RCC 7860 (cell line): ENCODE results near the gene CLEC16A.

ENCODE experiments used
- DNase-seq: peaks from one replicate; pipeline ENCODE4 v3.0.0-alpha.2; 2015; ENCODE audit warnings: low spot score
- FAIRE-seq: peaks from 2 replicates; lab custom pipeline; 2012; peaks lifted over from hg19 to GRCh38; lab: Jason Lieb, UNC

Gene CLEC16A

GRCh38 chr16:11056090-11056992 is 112.0 kb downstream of the CLEC16A start:
- FAIRE-seq = no peak
- no peak for DNase-seq

GRCh38 chr16:11056993-11057649 is 112.8 kb downstream of the CLEC16A start:
- no peak for FAIRE-seq

DNA sequence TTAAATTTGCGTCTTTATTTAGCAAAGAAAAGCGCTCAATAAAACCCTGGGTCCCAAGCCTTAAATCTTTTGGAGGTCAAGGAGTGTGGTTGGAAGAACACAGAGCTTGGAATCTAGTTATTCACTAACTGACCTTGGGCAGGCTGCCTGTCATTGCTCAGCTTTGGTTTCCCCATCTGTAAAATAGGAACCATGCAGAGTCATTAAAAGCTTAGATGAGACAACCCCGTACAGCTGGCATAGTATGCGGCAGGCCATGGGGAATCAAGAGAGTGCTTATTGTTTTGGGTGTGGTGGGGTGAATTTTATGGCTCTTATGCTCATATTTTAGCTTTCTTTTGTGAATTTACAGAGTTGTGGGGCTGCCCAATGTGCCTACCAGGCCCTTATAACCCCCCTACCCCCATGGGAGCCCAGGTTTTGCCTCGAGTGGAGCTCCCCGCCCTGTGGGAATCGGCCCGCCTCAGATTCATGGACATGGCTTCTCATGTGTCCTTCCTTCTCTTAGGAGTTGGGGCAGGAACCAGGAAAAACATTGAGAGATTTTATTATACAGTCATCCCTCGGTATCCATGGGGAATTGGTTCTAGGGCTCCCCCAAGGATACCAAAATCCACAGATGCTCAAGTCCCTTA is 113.5 kb downstream of the CLEC16A start:
- no peak for FAIRE-seq
- no peak for DNase-seq

More at GRCh38 chr16:11056993-11057649, 112.8 kb downstream of the CLEC16A start:
- DNase-seq = no peak

DNA sequence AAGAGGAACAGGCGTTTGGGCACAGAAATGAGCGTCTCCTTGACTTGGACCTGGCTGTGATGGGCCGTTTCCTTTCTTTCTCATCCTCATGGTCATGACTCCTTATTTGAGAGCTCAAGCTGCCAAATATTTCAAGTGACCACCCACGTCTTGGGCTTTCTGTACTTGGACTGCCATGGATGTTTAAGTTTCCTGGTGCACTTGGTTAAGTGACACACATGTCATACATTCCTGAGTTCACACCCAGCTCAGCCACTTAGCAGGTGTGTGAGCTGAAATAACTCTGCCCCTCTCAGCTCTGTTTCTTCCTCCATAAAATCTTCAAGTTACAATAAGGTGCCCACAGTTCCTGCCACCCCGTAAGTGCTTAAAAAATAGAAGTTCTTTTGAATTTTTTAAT is 114.5 kb downstream of the CLEC16A start:
- FAIRE-seq = no peak
- DNase-seq = no peak

- FAIRE-seq = no peak
- no peak for DNase-seq
Measured at GRCh38 chr16:11059588-11059987, 115.2 kb downstream of the CLEC16A start.

- FAIRE-seq = no peak
Measured at GRCh38 chr16:11060364-11060763, 116.0 kb downstream of the CLEC16A start.

DNA sequence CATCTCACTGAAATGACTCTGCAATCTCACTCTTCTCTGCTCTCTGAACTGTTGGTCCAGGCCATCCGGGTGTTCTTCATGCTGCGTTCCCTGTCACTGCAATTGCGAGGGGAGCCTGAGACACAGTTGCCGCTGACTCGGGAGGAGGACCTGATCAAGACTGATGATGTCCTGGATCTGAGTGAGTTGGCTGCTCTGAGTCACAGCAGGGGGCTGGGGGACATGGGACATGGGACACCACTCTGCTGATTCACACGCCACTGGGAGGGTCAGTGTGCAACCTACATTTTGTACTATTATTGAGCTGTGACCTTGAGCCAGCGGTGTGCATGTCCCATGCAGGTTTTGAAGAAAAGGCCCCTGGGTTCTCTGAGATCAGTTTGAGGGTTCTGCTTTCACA is 116.5 kb downstream of the CLEC16A start:
- no peak for DNase-seq
- FAIRE-seq = no peak

More at GRCh38 chr16:11060364-11060763, 116.0 kb downstream of the CLEC16A start:
- DNase-seq = no peak

GRCh38 chr16:11061629-11062270 is 117.4 kb downstream of the CLEC16A start:
- no peak for FAIRE-seq

DNA sequence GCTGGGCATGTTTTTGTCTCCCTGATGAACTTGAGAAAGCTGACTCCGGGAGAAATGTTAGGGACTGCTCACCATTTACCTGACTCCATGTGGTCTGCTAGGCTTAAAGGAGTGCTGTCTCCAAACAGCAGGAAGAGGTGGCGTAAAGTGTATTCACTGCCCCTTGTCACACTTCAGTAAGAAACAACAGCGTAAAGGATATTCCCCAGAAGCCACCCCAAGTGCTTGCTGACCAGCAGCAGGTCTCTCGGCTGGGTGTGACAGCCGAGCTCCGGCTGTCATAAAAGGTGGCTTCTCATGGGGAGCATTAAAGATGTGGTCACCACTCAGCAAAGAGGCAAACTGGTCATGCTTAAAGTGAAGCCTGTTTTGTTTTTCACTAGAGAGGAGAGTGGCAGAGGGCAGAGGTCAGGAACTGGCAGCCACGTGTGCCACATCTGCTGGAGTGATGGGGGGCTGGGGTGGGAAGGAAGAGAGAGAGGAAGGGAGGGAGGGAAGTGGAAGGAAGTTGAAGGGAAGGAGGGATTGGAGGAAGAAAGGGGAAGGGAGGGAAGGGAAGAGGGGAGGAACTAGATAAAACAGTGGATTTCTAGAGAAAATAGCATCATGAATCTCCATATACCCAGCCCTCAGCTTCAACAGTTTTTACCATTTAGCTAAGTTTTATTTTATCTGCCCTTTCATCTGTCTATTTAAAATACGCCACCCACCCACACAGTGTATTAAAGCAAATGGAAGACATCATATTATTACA is 119.3 kb downstream of the CLEC16A start:
- FAIRE-seq (no peak), DNase-seq (no peak)

More at GRCh38 chr16:11061629-11062270, 117.4 kb downstream of the CLEC16A start:
- DNase-seq = no peak

DNA sequence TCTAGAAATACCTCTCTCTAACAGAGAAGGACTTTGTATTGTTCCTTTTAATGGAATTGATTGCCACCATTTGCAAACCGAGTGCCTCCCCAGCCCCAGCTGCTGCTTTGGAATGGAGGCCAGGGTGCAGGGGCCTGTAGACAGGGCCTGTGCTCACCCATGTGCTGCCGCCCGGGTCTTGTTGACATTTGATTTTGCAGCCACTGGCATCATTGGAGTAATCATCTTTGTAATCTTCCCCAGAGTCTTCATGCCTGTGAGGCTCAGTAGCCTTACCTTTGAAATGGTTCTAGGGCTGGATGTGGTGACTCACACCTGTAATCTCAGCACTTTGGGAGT is 119.8 kb downstream of the CLEC16A start:
- FAIRE-seq = no peak
- no peak for DNase-seq

GRCh38 chr16:11064851-11065250 is 120.5 kb downstream of the CLEC16A start:
- no peak for DNase-seq
- no peak for FAIRE-seq

- no peak for DNase-seq
- no peak for FAIRE-seq
Measured at GRCh38 chr16:11066261-11066870, 122.0 kb downstream of the CLEC16A start.

DNA sequence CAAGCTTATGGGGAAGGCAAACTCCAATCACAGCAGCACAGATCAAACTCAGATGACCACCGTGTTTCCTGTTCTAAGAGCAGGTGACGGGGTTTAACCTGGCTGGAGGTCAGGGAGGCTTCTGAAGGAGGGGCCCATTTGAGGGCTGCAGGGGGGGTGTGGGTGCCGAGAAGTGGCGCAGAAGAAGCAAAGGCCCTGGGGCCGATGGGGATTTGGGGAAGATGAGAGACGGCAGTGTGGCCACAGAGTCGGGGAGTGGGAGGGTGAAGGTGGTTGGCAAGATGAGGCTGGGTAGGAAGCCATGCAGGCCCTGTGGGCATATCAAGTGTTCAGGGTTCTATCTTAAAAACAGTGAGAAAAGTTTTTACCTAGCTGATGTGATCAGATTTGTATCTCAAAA is 122.9 kb downstream of the CLEC16A start:
- FAIRE-seq (no peak), DNase-seq (no peak)

DNA sequence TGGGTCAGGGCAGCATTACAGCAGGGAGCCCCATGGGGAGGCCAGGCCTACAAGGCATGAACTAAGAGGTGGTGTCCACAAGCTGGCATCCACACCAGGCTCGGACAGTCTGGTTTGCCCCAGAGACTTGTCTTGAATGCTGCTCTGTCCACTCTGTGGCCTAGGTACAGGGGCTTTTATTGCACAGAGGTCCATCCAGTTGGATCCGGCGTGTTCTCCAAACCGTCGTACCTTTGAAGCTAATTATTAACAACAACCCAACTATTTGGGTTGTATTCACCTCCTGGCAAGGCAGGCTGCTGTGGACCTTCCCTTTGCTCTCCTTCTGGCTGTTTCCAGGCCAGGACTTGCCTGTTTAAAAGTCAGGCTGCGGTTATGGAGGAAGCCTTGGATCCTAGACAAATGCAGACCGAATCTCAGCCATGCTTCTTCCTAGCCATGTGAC is 123.4 kb downstream of the CLEC16A start:
- FAIRE-seq (no peak), DNase-seq (no peak)

DNA sequence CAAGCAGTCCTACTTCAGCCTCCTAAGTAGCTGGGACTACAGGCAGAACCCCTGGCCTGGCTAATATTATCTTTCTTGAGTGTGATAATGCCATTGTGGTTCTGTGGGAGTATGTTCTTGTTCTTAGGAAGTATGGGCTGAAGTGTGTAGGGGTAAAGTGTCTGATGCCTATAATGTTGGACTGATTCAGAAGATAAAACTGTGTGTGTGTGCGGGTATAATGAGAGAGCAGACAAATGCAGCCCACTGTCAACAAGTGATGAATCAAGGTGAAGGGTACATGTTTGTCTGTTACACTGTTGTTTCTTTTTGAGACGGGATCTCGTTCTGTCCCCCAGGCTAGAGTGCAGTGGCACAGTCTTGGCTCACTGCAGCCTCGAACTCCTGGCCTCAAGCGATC is 127.5 kb downstream of the CLEC16A start:
- FAIRE-seq = no peak
- no peak for DNase-seq

DNA sequence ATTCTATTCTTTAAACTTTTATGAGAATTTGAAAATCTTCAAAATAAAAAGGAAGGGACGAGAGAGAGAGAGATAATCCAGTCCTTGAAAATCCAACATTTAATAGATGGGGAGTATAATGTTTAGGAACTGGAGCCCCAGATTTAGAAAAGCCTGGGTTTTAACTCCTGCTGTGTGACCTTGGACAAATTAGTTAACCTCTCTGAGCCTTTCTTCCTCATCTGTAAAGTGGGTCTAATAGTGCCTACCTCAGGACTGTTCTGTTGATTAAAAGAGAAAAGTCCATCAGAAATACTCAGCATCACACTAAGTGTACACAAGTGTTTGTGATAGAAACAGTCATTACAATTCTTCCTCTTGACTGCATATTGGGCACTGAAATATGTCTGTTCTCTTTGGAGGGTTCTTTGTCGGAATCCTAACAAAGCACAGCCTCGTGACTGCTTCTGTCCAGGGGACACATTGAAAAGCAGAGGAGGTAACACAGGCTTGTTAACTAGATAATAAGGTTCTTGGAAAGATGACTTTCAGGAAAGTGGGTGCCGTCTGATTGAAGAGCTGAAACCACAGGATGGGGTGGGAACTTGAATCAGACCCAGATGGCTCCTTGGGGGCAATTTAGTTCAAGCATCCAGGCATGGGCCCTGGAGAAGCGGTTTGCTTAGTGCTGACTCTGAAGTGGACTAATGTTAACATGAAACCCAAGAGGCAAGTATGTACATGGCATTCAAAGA is 128.2 kb downstream of the CLEC16A start:
- DNase-seq (no peak), FAIRE-seq (no peak)

DNA sequence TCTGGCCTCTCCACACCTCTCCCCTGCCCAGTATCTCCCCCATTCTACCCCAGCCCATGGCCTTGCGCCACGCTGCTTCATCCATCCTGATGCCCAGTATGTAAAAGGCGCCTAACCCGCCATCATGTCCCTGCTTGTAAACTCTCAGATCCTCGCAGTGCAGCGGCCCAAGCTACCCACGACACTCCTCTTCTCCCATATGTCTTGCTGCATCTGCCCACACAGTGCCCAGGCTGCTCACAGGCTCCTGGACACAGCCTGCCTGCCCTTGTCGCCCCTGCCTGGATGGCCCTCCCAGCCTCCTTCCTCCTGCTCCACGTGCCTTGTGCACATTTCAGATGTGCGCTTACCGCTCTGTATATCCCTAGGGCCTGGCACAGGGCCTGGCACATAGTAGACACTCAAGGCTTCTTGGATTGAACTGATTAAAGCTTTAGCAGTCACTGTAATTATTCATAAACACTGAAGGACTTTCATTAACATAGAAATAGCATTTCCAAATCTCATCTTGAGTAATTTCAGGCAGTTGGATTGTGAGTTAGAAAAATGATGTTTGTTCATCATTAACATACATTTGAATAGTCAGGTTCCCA is 129.1 kb downstream of the CLEC16A start:
- FAIRE-seq = no peak

GRCh38 chr16:11074131-11074530 is 129.8 kb downstream of the CLEC16A start:
- DNase-seq (no peak), FAIRE-seq (no peak)

More for the DNA sequence above, 129.1 kb downstream of the CLEC16A start:
- DNase-seq = no peak

DNA sequence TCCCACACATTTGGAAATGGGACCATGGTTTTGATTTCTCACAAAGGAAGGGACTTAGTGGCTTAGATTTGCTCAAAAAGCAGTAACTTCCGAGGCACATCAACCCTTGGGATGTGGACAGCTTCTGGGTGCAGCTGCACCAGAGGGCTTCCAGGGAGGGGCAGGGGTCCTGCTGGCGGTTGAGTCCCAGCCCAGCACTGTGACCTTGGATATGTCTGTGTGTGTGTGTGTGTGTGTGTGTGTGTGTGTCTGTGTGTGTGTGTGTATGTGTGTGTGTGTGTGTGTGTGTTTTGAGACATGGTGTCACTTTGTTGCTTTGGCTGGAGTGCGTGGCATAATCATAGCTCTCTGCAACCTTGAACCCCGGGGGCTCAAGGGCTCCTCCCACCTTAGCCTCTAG is 130.8 kb downstream of the CLEC16A start:
- no peak for DNase-seq
- FAIRE-seq = no peak
